AG04449 (cell line): ENCODE measurements around the gene RFX1.

ENCODE experiments used
- CTCF ChIA-PET: fragments of 350-600 bp; formaldehyde crosslinking; extraction: SDS; loops from one replicate; lab custom pipeline; 2021; ENCODE audit warnings: antibody characterized with exemption; lab: Yijun Ruan, JAX
- POLR2A ChIA-PET: fragments of 400-600, 350-600 bp; formaldehyde crosslinking; extraction: SDS; loops from one replicate; lab custom pipeline; 2020; ENCODE audit warnings: antibody characterized with exemption, inconsistent platforms; lab: Yijun Ruan, JAX
- DNase-seq: peaks from one replicate; pipeline ENCODE4 v3.0.0-alpha.2; 2010; ENCODE audit warnings: low read depth, low spot score
- H3K4me3 ChIP-seq: 2 replicates; pipeline ENCODE4 v1.5.1; 2011; ENCODE audit warnings: low read depth, mild to moderate bottlenecking, control low read depth, low read length
- TF ChIP-seq, protein P1 (sequence below): IDR thresholded peaks from one replicate; pipeline ENCODE4 v1.5.1; 2011; ENCODE audit warnings: mild to moderate bottlenecking, moderate library complexity, low read length, control low read depth, inconsistent platforms; ENCODE audit not compliant: insufficient read depth; ENCODE audit errors: missing control alignments

Gene RFX1

GRCh38 chr19:13995017-13995728 lies 10.9 kb downstream of the RFX1 start:
- no peak for DNase-seq
- H3K4me3 ChIP-seq = no peak overlapping the region
- TF ChIP-seq, protein P1, sequence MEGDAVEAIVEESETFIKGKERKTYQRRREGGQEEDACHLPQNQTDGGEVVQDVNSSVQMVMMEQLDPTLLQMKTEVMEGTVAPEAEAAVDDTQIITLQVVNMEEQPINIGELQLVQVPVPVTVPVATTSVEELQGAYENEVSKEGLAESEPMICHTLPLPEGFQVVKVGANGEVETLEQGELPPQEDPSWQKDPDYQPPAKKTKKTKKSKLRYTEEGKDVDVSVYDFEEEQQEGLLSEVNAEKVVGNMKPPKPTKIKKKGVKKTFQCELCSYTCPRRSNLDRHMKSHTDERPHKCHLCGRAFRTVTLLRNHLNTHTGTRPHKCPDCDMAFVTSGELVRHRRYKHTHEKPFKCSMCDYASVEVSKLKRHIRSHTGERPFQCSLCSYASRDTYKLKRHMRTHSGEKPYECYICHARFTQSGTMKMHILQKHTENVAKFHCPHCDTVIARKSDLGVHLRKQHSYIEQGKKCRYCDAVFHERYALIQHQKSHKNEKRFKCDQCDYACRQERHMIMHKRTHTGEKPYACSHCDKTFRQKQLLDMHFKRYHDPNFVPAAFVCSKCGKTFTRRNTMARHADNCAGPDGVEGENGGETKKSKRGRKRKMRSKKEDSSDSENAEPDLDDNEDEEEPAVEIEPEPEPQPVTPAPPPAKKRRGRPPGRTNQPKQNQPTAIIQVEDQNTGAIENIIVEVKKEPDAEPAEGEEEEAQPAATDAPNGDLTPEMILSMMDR = no peak
- ChIA-PET POLR2A (no interaction called here), CTCF (interaction anchor here (0.6 to 0.8 kb wide), 2 partner anchors 8 to 11 kb away, joined by 3 read pairs; no protein-coding TSS in a partner anchor)

DNA sequence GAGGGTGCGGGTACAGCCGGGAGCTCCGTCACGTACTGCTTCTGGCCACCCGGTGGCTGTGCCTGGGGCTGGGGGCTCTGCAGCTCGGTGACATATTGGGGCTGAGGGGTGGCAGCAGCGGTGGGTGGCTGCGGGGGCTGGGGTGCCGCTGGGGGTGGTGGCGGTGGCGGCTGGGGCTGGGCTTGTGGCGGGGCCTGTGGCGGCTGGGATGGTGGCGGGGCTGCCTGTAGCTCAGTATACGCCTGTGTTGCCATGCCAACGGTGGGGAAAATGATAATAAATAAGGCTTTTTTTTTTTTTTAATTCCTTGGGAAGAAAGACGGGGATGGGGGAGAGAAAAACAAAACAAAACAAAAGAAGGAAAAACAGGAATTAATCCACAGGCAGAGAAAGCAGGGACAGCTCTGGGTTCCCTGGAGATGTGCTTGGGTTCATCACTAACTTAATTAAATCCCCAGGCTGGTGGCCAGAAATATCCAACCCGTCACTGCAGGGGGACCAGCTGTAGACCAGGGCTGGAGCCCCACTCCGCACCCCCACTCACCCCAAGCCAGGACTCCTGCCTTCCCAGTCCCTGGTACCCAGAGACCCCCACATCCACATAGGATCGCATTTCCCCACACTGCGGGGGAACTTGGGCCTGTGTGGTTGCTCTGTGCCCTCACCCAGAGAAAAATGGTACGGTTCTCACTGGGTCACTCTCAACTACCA lies 12.4 kb downstream of the RFX1 start:
- no peak overlapping the region for H3K4me3 ChIP-seq
- ChIA-PET POLR2A (no interaction called here), CTCF (interaction anchor here (1.0 to 1.6 kb wide), 2 partner anchors 9 to 14 kb away, joined by 3 to 7 read pairs; no protein-coding TSS in a partner anchor)
- TF ChIP-seq, protein P1 = no peak
- DNase-seq = no peak

GRCh38 chr19:13992025-13992424 lies 14.1 kb downstream of the RFX1 start:
- DNase-seq = no peak
- TF ChIP-seq, protein P1 = no peak
- CTCF ChIA-PET = interaction anchor here (1.1 to 1.6 kb wide), 3 partner anchors 11 to 80 kb away, joined by 3 to 7 read pairs (median 4); partner anchors contain the start of gene MISP3
- POLR2A ChIA-PET = no interaction called here
- H3K4me3 ChIP-seq = no peak overlapping the region

- TF ChIP-seq, protein P1 = no peak
- CTCF ChIA-PET = no interaction called here
These were observed 16.0 kb downstream of the RFX1 start for GRCh38 chr19:13990085-13990484.

DNA sequence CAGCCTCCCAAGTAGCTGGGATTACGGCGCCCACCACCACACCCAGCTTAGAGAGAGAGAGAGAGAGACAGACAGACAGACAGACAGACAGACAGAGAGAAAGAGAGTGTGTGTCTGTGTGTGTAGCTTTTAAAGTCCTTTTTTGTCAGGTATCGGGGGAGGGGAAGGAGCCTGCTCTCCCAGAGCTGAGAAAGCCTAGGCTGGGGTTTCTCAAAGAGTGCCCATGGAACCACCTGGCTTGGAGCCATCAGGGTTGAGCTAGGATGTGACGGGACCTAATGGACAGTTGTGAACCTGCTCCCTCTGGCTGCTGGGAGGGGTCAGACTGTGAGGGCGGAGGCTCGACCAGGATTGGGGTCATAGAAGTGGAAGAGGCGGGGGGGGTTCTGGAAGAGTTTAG lies 16.6 kb downstream of the RFX1 start:
- ChIA-PET POLR2A (no interaction called here), CTCF (no interaction called here)
- H3K4me3 ChIP-seq = no peak overlapping the region
- no peak for DNase-seq
- TF ChIP-seq, protein P1 = no peak

More at GRCh38 chr19:13990085-13990484, 16.0 kb downstream of the RFX1 start:
- H3K4me3 ChIP-seq = no peak overlapping the region
- no peak for DNase-seq
- POLR2A ChIA-PET = no interaction called here

- ChIA-PET POLR2A (interaction anchor here (0.6 kb wide), 1 partner anchor 10 kb away, joined by 3 read pairs; no protein-coding TSS in a partner anchor), CTCF (interaction anchor here (1.0 to 1.7 kb wide), 3 partner anchors 11 to 17 kb away, joined by 3 to 5 read pairs (median 4); no protein-coding TSS in a partner anchor)
- H3K4me3 ChIP-seq = no peak overlapping the region
- no peak for DNase-seq
- TF ChIP-seq, protein P1 = no peak
These were observed 18.8 kb downstream of the RFX1 start for GRCh38 chr19:13987101-13987890.
